ES-I3 (cell line): ENCODE results near the gene FER1L5.

Source experiments
- H3K36me3 ChIP-seq: 2 replicates; pipeline ENCODE4 v1.6.1; 2013; ENCODE audit warnings: mild to moderate bottlenecking, low read length, control low read depth, moderate library complexity; ENCODE audit not compliant: insufficient read depth
- H3K4me1 ChIP-seq: 2 replicates; pipeline ENCODE4 v1.6.1; 2013; ENCODE audit warnings: mild to moderate bottlenecking, control low read depth, low read length; ENCODE audit not compliant: insufficient read depth
- H3K9ac ChIP-seq: 2 replicates; pipeline ENCODE4 v1.6.1; 2013; ENCODE audit warnings: low read depth, mild to moderate bottlenecking, low read length, moderate library complexity
- H3K9me3 ChIP-seq: 2 replicates; pipeline ENCODE4 v1.6.1; 2013; ENCODE audit warnings: mild to moderate bottlenecking, low read length, moderate library complexity; ENCODE audit not compliant: control insufficient read depth, insufficient read depth

FER1L5 gene

GRCh38 chr2:96691022-96691612 is 48.6 kb downstream of the FER1L5 start:
- no peaks in the 10 kb centered on the region for H3K36me3 ChIP-seq
- H3K4me1 ChIP-seq = peaks cover 5% of the 10 kb centered on the region; the same call in 1 of the 2 replicates
- H3K9ac ChIP-seq = no peak overlapping the region
- no peaks in the 10 kb centered on the region for H3K9me3 ChIP-seq

- no peak overlapping the region for H3K9ac ChIP-seq
- H3K4me1 ChIP-seq = peaks cover 5% of the 10 kb centered on the region; the same call in 1 of the 2 replicates
- H3K9me3 ChIP-seq = no peaks in the 10 kb centered on the region
- no peaks in the 10 kb centered on the region for H3K36me3 ChIP-seq
Observed at GRCh38 chr2:96692094-96692971, 49.8 kb downstream of the FER1L5 start.

- Histone ChIP-seq H3K9me3 (no peaks in the 10 kb centered on the region), H3K4me1 (no peaks in the 10 kb centered on the region; the same call in 1 of the 2 replicates), H3K36me3 (no peaks in the 10 kb centered on the region), H3K9ac (no peak overlapping the region)
Observed at GRCh38 chr2:96693286-96694200, 51.0 kb downstream of the FER1L5 start.

- Histone ChIP-seq H3K36me3 (no peaks in the 10 kb centered on the region), H3K9ac (no peak overlapping the region), H3K9me3 (no peaks in the 10 kb centered on the region), H3K4me1 (no peaks in the 10 kb centered on the region; the same call in 1 of the 2 replicates)
Observed at GRCh38 chr2:96694279-96694678, 51.7 kb downstream of the FER1L5 start.

- Histone ChIP-seq H3K9me3 (no peaks in the 10 kb centered on the region), H3K4me1 (no peaks in the 10 kb centered on the region; the same call in 1 of the 2 replicates), H3K9ac (no peak overlapping the region), H3K36me3 (no peaks in the 10 kb centered on the region)
Observed at GRCh38 chr2:96694816-96695455, 52.4 kb downstream of the FER1L5 start.

GRCh38 chr2:96695602-96696001 is 53.0 kb downstream of the FER1L5 start:
- Histone ChIP-seq H3K9ac (no peak overlapping the region), H3K36me3 (no peaks in the 10 kb centered on the region), H3K4me1 (no peaks in the 10 kb centered on the region; the same call in 1 of the 2 replicates), H3K9me3 (no peaks in the 10 kb centered on the region)

- Histone ChIP-seq H3K36me3 (no peaks in the 10 kb centered on the region), H3K9ac (no peak overlapping the region), H3K9me3 (no peaks in the 10 kb centered on the region), H3K4me1 (no peaks in the 10 kb centered on the region; the same call in 1 of the 2 replicates)
Observed at GRCh38 chr2:96697476-96697875, 54.9 kb downstream of the FER1L5 start.

- H3K9me3 ChIP-seq = no peaks in the 10 kb centered on the region
- H3K9ac ChIP-seq = no peak overlapping the region
- no peaks in the 10 kb centered on the region; the same call in 1 of the 2 replicates for H3K4me1 ChIP-seq
- H3K36me3 ChIP-seq = no peaks in the 10 kb centered on the region
Observed at GRCh38 chr2:96698221-96698861, 55.8 kb downstream of the FER1L5 start.

GRCh38 chr2:96699021-96699420 is 56.5 kb downstream of the FER1L5 start:
- no peaks in the 10 kb centered on the region; the same call in 1 of the 2 replicates for H3K4me1 ChIP-seq
- no peaks in the 10 kb centered on the region for H3K9me3 ChIP-seq
- no peaks in the 10 kb centered on the region for H3K36me3 ChIP-seq
- no peak overlapping the region for H3K9ac ChIP-seq

- H3K9ac ChIP-seq = no peak overlapping the region
- H3K4me1 ChIP-seq = no peaks in the 10 kb centered on the region; the same call in 1 of the 2 replicates
- H3K36me3 ChIP-seq = no peaks in the 10 kb centered on the region
- H3K9me3 ChIP-seq = no peaks in the 10 kb centered on the region
Observed at GRCh38 chr2:96699621-96700020, 57.1 kb downstream of the FER1L5 start.

GRCh38 chr2:96700086-96700485 is 57.5 kb downstream of the FER1L5 start:
- no peaks in the 10 kb centered on the region for H3K36me3 ChIP-seq
- H3K9me3 ChIP-seq = no peaks in the 10 kb centered on the region
- H3K4me1 ChIP-seq = no peaks in the 10 kb centered on the region
- no peak overlapping the region for H3K9ac ChIP-seq

GRCh38 chr2:96701636-96702035 is 59.1 kb downstream of the FER1L5 start:
- Histone ChIP-seq H3K4me1 (no peaks in the 10 kb centered on the region), H3K36me3 (peaks cover 8% of the 10 kb centered on the region), H3K9me3 (no peaks in the 10 kb centered on the region), H3K9ac (no peak overlapping the region)

- no peak overlapping the region for H3K9ac ChIP-seq
- peaks cover 13% of the 10 kb centered on the region for H3K36me3 ChIP-seq
- no peaks in the 10 kb centered on the region for H3K9me3 ChIP-seq
- H3K4me1 ChIP-seq = no peaks in the 10 kb centered on the region
Observed at GRCh38 chr2:96702098-96702785, 59.7 kb downstream of the FER1L5 start.
